IPS-NIHi11 (cell line): ENCODE data around the gene OR52K1.
A peak's percentile ranks its signal among the peaks of the same experiment; 100 is the strongest.
"Not testable (repeated sequence)": the region's sequence is repeated elsewhere in the genome, so short reads cannot be mapped to it uniquely, and the experiment has no call there.

ENCODE experiments used
- DNase-seq: peaks from one replicate; pipeline ENCODE4 v3.0.0; 2012; ENCODE audit warnings: mixed read lengths, low spot score

Gene OR52K1

GRCh38 chr11:4491878-4492606 lies 9.6 kb downstream of the OR52K1 start:
- DNase-seq = no peak

GRCh38 chr11:4493480-4493818 lies 11.0 kb downstream of the OR52K1 start:
- no peak for DNase-seq

GRCh38 chr11:4495487-4495886 lies 13.0 kb downstream of the OR52K1 start:
- no peak for DNase-seq

- DNase-seq = no peak
These were observed 13.5 kb downstream of the OR52K1 start for GRCh38 chr11:4495986-4496385.

- no peak for DNase-seq
These were observed 14.3 kb downstream of the OR52K1 start for GRCh38 chr11:4496557-4497248.

GRCh38 chr11:4508886-4509285 lies 26.4 kb downstream of the OR52K1 start:
- no peak for DNase-seq

GRCh38 chr11:4511282-4512245 lies 29.1 kb downstream of the OR52K1 start:
- DNase-seq = no peak

GRCh38 chr11:4514196-4514595 lies 31.8 kb downstream of the OR52K1 start:
- no peak for DNase-seq

- no peak for DNase-seq
These were observed 39.9 kb downstream of the OR52K1 start for GRCh38 chr11:4522339-4522738.

GRCh38 chr11:4522752-4523151 lies 40.3 kb downstream of the OR52K1 start:
- DNase-seq = no peak

- no peak for DNase-seq
These were observed 41.2 kb downstream of the OR52K1 start for GRCh38 chr11:4523666-4524065.

- DNase-seq = no peak
These were observed 45.5 kb downstream of the OR52K1 start for GRCh38 chr11:4527926-4528325.

GRCh38 chr11:4531686-4532085 lies 49.2 kb downstream of the OR52K1 start:
- not testable (repeated sequence) for DNase-seq

- peak; percentile 67 for DNase-seq
These were observed 57.3 kb downstream of the OR52K1 start for GRCh38 chr11:4539603-4540219.

GRCh38 chr11:4541071-4541470 lies 58.6 kb downstream of the OR52K1 start:
- no peak for DNase-seq
